NCI-H146 (cell line): Measurements from ENCODE around the gene LDB2.
"Not testable (repeated sequence)": the region's sequence is repeated elsewhere in the genome, so short reads cannot be mapped to it uniquely, and the experiment has no call there.

Experiments used
- DNase-seq: peaks from one replicate; lab custom pipeline; 2025; lab: John Stamatoyannopoulos, UW

The LDB2 gene

GRCh38 chr4:16646459-16646858 is 252.0 kb downstream of the LDB2 start:
- no peak for DNase-seq

- DNase-seq = no peak
These were observed 254.6 kb downstream of the LDB2 start for GRCh38 chr4:16643893-16644292.

GRCh38 chr4:16642897-16643296 is 255.5 kb downstream of the LDB2 start:
- DNase-seq = no peak

- DNase-seq = no peak
These were observed 256.5 kb downstream of the LDB2 start for GRCh38 chr4:16641971-16642370.

GRCh38 chr4:16636912-16637630 is 261.4 kb downstream of the LDB2 start:
- no peak for DNase-seq

GRCh38 chr4:16636304-16636703 is 262.1 kb downstream of the LDB2 start:
- DNase-seq = no peak

GRCh38 chr4:16629274-16629673 is 269.2 kb downstream of the LDB2 start:
- DNase-seq = not testable (repeated sequence)

GRCh38 chr4:16628835-16629234 is 269.6 kb downstream of the LDB2 start:
- not testable (repeated sequence) for DNase-seq

- DNase-seq = no peak
These were observed 270.4 kb downstream of the LDB2 start for GRCh38 chr4:16627999-16628398.

GRCh38 chr4:16626945-16627344 is 271.5 kb downstream of the LDB2 start:
- no peak for DNase-seq

- no peak for DNase-seq
These were observed 275.6 kb downstream of the LDB2 start for GRCh38 chr4:16622826-16623225.

- DNase-seq = no peak
These were observed 281.0 kb downstream of the LDB2 start for GRCh38 chr4:16617435-16617834.

GRCh38 chr4:16617011-16617410 is 281.4 kb downstream of the LDB2 start:
- no peak for DNase-seq

GRCh38 chr4:16609170-16609758 is 289.2 kb downstream of the LDB2 start:
- DNase-seq = no peak

GRCh38 chr4:16608611-16609125 is 289.8 kb downstream of the LDB2 start:
- DNase-seq = no peak

- DNase-seq = no peak
These were observed 290.3 kb downstream of the LDB2 start for GRCh38 chr4:16608123-16608522.

GRCh38 chr4:16607241-16608066 is 291.0 kb downstream of the LDB2 start:
- no peak for DNase-seq

GRCh38 chr4:16606691-16607090 is 291.8 kb downstream of the LDB2 start:
- no peak for DNase-seq

GRCh38 chr4:16603178-16603577 is 295.3 kb downstream of the LDB2 start:
- no peak for DNase-seq

- DNase-seq = no peak
These were observed 299.7 kb downstream of the LDB2 start for GRCh38 chr4:16598597-16599206.

GRCh38 chr4:16597845-16598596 is 300.4 kb downstream of the LDB2 start:
- DNase-seq = no peak

- no peak for DNase-seq
These were observed 301.0 kb downstream of the LDB2 start for GRCh38 chr4:16597443-16597842.
